ENCODE results near the gene TUFT1.
A peak's percentile ranks its signal among the peaks of the same experiment; 100 is the strongest.
"Not testable (repeated sequence)": the region's sequence is repeated elsewhere in the genome, so short reads cannot be mapped to it uniquely, and the experiment has no call there.

The TUFT1 gene

GRCh38 chr1:151613282-151613780 is 73.2 kb downstream of the TUFT1 start:
- no peak for TF ChIP-seq CTCF (conservative IDR thresholded peaks at IDR 0.05)
- peak overlapping the region; percentile 86; the same call in 1 of the 2 replicates for H3K27ac ChIP-seq

GRCh38 chr1:151615711-151616504 is 75.8 kb downstream of the TUFT1 start:
- H3K27ac ChIP-seq: no peak overlapping the region
- TF ChIP-seq CTCF (conservative IDR thresholded peaks at IDR 0.05): no peak

- TF ChIP-seq CTCF (conservative IDR thresholded peaks at IDR 0.05): no peak
- no peak overlapping the region for H3K27ac ChIP-seq
Observed at GRCh38 chr1:151616505-151616849, 76.4 kb downstream of the TUFT1 start.

DNA sequence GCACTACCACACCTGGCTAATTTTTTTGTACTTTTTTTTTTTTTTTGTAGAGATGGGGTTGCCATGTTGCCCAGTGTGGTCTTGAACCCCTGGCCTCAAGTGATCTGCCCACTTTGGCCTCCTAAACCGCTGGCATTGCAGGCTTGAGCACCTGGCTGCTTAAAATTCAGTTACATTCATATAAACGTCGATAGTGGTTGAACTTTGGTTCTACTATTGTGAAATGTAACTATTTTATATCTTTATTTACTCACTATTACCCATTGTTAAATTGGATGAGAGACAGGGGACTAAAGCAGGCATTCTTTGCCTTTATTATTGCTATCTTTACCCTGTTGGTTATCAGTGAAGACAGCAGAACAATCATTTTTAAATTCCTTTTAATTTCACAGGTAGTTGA is 77.9 kb downstream of the TUFT1 start:
- H3K27ac ChIP-seq: no peak overlapping the region
- no peak for TF ChIP-seq CTCF (conservative IDR thresholded peaks at IDR 0.05)

GRCh38 chr1:151618470-151618869 is 78.4 kb downstream of the TUFT1 start:
- no peak overlapping the region for H3K27ac ChIP-seq
- no peak for TF ChIP-seq CTCF (conservative IDR thresholded peaks at IDR 0.05)

- H3K27ac ChIP-seq: not testable (repeated sequence)
Observed at GRCh38 chr1:151618996-151619395, 78.9 kb downstream of the TUFT1 start.

- no peak for TF ChIP-seq CTCF (conservative IDR thresholded peaks at IDR 0.05)
- H3K27ac ChIP-seq: peak overlapping the region; percentile 35
Observed at GRCh38 chr1:151619489-151620093, 79.5 kb downstream of the TUFT1 start.

GRCh38 chr1:151620286-151620685 is 80.2 kb downstream of the TUFT1 start:
- TF ChIP-seq CTCF (conservative IDR thresholded peaks at IDR 0.05): no peak
- H3K27ac ChIP-seq: peak overlapping the region; percentile 35
